Psoas muscle (tissue), 8 donors: ENCODE results near the gene GLRA1. TPM values are rescaled to one million over a fixed set of nuclear protein-coding genes. Genes with fewer than 3 reads are reported as not detected.

Experiments
- ATAC-seq, 4 donors: fragments of 200-7000 bp; cut with Tn5 transposase; one replicate each; pipeline ENCODE4 v1.9.1; 2020; ENCODE audit warnings: moderate library complexity in 3 of 4, mild to moderate bottlenecking in 2 of 4
- DNase-seq, 2 donors: peaks; one replicate each; pipeline ENCODE4 v3.0.0-alpha.2; 2020
- H3K27ac ChIP-seq: fragments of 200-600 bp; one replicate; pipeline ENCODE4 v1.8.0; 2022
- H3K27me3 ChIP-seq, 3 donors: fragments of 200-600 bp in 1 of 3; one replicate each; pipeline versions ENCODE4 v1.6.1 to v1.8.0; 2013 to 2022; ENCODE audit warnings: low read length in 2 of 3, mild to moderate bottlenecking in 2 of 3, moderate library complexity in 1 of 3; ENCODE audit not compliant: insufficient read depth in 3 of 3
- H3K36me3 ChIP-seq, 2 donors: fragments of 200-600 bp in 1 of 2; one replicate each; pipeline versions ENCODE4 v1.6.1 to v1.8.0; 2013 to 2022; ENCODE audit warnings: low read depth in 1 of 2, mild to moderate bottlenecking in 1 of 2, moderate library complexity in 1 of 2; ENCODE audit not compliant: insufficient read depth in 1 of 2
- H3K4me1 ChIP-seq: fragments of 200-600 bp; one replicate; pipeline ENCODE4 v1.8.0; 2022
- H3K4me3 ChIP-seq: fragments of 200-600 bp; one replicate; pipeline ENCODE4 v1.8.0; 2022; ENCODE audit warnings: mild to moderate bottlenecking
- H3K9me3 ChIP-seq: fragments of 200-600 bp; one replicate; pipeline ENCODE4 v1.8.0; 2022
- CTCF ChIP-seq: fragments of 200-600 bp; IDR thresholded peaks from one replicate; pipeline ENCODE4 v1.8.0; 2022; ENCODE audit warnings: antibody characterized with exemption
- WGBS, 3 donors: extraction: QIAGEN DNeasy Blood & Tissue Kit; methylation state at CpG; one replicate each; pipeline versions ENCODE4 v1.1.6 to v1.1.7; 2013; 5-methylcytosine and 5-hydroxymethylcytosine counted together
- intact Hi-C, 2 donors: fragments of 100-400 bp; cut with DNase I; formaldehyde crosslinking; loops; one replicate each; pipeline versions ENCODE4 v1.11.0 to v1.14.2; 2022
- polyA plus RNA-seq, 3 donors: library from polyadenylated mRNA; stranded (reverse); fragments of 200-250 nt; gene quantifications; one replicate each; pipeline ENCODE4 v1.2.3, GENCODE V29; 2013
- total RNA-seq, 4 donors: library from RNA; stranded (reverse); fragmentation: NEBNext Ultra II Directional in 2 of 4; extraction: Animal tissue kit (Norgen Biotek cat#: 25700) in 2 of 4; gene quantifications; one replicate each; pipeline versions ENCODE4 v1.2.1 to v1.2.4, GENCODE V29; 2021 to 2023
- donor health status: healthy with polysubstance abuse.
- donor health status: DM: no; HTN: no; CAD: no; lungs with moderate emphysema.
- donor health status: Bipolar disorder and iron deficiency.
- donor health status: healthy.
- donor health status: DM: yes; HTN: yes; CAD: no.
- donor health status: DM: no; HTN: no; CAD: no.
- donor health status: DM: no; HTN: no; CAD: no.
- donor health status: DM: yes; HTN: yes; CAD: no.

Gene GLRA1
- total and polyA plus RNA-seq, 7 donors: not detected

GRCh38 chr5:151952238-151952637 lies 27.6 kb upstream of the GLRA1 start:
- intact Hi-C loops: no loop called here
- ATAC-seq: no peak
- Histone ChIP-seq H3K9me3 (no peaks in the 10 kb centered on the region), H3K4me1 (no peaks in the 10 kb centered on the region), H3K27me3 (no peaks in the 10 kb centered on the region), H3K4me3 (no peak overlapping the region), H3K36me3 (no peaks in the 10 kb centered on the region), H3K27ac (no peak overlapping the region)
- TF ChIP-seq CTCF: no peak
- WGBS, 3 donors: 51 to 67% (median 56%) methylated on average over 2 of the region's 2 CpGs
- no peak for DNase-seq

DNA sequence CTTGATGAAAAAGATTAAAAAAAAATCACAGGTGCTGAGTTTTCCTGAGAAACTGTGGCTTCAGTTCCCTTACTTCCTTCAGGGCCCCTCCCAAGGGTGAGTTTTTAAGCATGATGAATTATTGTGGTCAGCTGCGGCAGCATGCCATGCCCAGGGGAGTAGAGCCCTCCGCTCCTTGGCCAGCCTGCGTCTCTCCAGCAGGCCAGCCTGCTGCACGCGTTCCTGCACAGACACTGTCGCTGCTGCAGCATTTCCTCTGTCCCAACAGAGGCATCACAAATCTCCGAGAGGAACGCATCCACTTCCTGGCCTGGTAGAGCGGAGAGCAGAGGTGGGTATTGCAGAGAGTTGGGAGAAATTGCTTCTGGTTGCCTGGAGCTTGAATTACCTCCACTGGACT lies 26.1 kb upstream of the GLRA1 start:
- Histone ChIP-seq H3K9me3 (no peaks in the 10 kb centered on the region), H3K27ac (no peak overlapping the region), H3K36me3 (no peaks in the 10 kb centered on the region), H3K27me3 (no peaks in the 10 kb centered on the region), H3K4me3 (no peak overlapping the region), H3K4me1 (no peaks in the 10 kb centered on the region)
- ATAC-seq (no peak), DNase-seq (no peak)
- no peak for TF ChIP-seq CTCF
- intact Hi-C loops: no loop called here
- whole genome bisulfite sequencing, 3 donors: 37 to 42% (median 38%) methylated on average over 9 of the region's 9 CpGs

- H3K27ac ChIP-seq: no peak overlapping the region
- no peak for ATAC-seq
- 56 to 69% (median 59%) methylated on average over 5 of the region's 5 CpGs for WGBS, 3 donors
Observed at GRCh38 chr5:151949701-151950308, 25.2 kb upstream of the GLRA1 start.

DNA sequence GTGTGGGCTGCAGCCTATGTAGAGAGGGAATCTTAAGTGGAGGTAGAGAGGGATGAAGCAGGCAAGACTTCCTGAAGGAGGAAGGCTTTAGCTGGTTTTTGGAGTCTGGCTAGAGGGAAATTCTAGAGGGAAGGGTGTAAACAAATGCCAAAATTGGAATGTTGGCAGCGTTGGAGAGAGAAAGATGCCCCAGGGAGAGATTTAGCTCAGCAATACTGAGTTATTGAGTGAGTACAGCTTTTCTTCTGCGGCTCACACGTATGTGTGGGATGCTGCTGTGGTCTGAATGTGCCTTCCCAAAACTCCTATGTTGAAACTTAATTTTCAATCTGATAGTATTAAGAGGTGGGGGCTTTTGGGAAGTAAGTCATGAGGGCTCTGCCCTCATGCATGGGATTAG lies 24.5 kb upstream of the GLRA1 start:
- Histone ChIP-seq H3K27me3 (no peaks in the 10 kb centered on the region), H3K27ac (no peak overlapping the region), H3K4me3 (no peak overlapping the region), H3K36me3 (no peaks in the 10 kb centered on the region), H3K4me1 (no peaks in the 10 kb centered on the region), H3K9me3 (no peaks in the 10 kb centered on the region)
- TF ChIP-seq CTCF: no peak
- DNase-seq (no peak), ATAC-seq (no peak)
- intact Hi-C loops: no loop called here
- WGBS, 3 donors: 16 to 36% (median 34%) methylated on average over 3 of the region's 3 CpGs

More at GRCh38 chr5:151949701-151950308, 25.2 kb upstream of the GLRA1 start:
- DNase-seq: no peak
- no peak overlapping the region for H3K4me3 ChIP-seq
- H3K36me3 ChIP-seq: no peaks in the 10 kb centered on the region
- TF ChIP-seq CTCF: no peak
- intact Hi-C loops: no loop called here
- no peaks in the 10 kb centered on the region for H3K9me3 ChIP-seq
- H3K4me1 ChIP-seq: no peaks in the 10 kb centered on the region
- H3K27me3 ChIP-seq: no peaks in the 10 kb centered on the region
